GM23338 (cell line): Measurements from ENCODE around the gene SCG3.

Experiments used
- CREB1 ChIP-seq: fragments of 250-450 bp; sonication (Bioruptor Pico); IDR thresholded peaks from 2 replicates; pipeline ENCODE4 v1.5.0; 2020; ENCODE audit warnings: low read depth, mild to moderate bottlenecking, moderate library complexity
- CTCF ChIP-seq, 2 experiments: fragments of 200-600 bp in 1 of 2; sonication (generic) in 1 of 2; conservative IDR thresholded peaks; 2 replicates each; pipeline versions ENCODE4 v1.5.1 to v1.6.1; 2016 to 2017; ENCODE audit warnings: antibody characterized with exemption in 2 of 2, low read depth in 2 of 2, mild to moderate bottlenecking in 2 of 2, moderate library complexity in 1 of 2
- EZH2 ChIP-seq: fragments of 200-600 bp; sonication (generic); IDR thresholded peaks from one replicate; pipeline ENCODE4 v1.8.0; 2017; ENCODE audit warnings: antibody characterized with exemption, mild to moderate bottlenecking, low read depth; ENCODE audit not compliant: unreplicated experiment
- EZH2phosphoT487 ChIP-seq: fragments of 200-600 bp; sonication (generic); IDR thresholded peaks from one replicate; pipeline ENCODE4 v1.8.1; 2018; ENCODE audit warnings: antibody characterized with exemption; ENCODE audit not compliant: unreplicated experiment
- JUNB ChIP-seq: IDR thresholded peaks from one replicate; pipeline ENCODE4 v1.6.1; 2016; ENCODE audit warnings: antibody characterized with exemption; ENCODE audit not compliant: unreplicated experiment
- NANOG ChIP-seq: IDR thresholded peaks from 2 replicates; pipeline ENCODE4 v1.6.1; 2016; ENCODE audit warnings: antibody characterized with exemption, borderline replicate concordance
- POLR2AphosphoS5 ChIP-seq: IDR thresholded peaks from 2 replicates; pipeline ENCODE4 v1.6.1; 2016; ENCODE audit warnings: antibody characterized with exemption, low read depth
- REST ChIP-seq: IDR thresholded peaks from one replicate; pipeline ENCODE4 v1.6.1; 2018; ENCODE audit warnings: antibody characterized with exemption; ENCODE audit not compliant: unreplicated experiment
- STAT1 ChIP-seq: IDR thresholded peaks from one replicate; pipeline ENCODE4 v1.6.1; 2016; ENCODE audit warnings: antibody characterized with exemption; ENCODE audit not compliant: unreplicated experiment
- ZNF114 ChIP-seq: fragments of 250-450 bp; sonication (Bioruptor Pico); IDR thresholded peaks from 2 replicates; pipeline ENCODE4 v1.5.0; 2020; ENCODE audit warnings: mild to moderate bottlenecking, moderate library complexity
- ZNF331 ChIP-seq: fragments of 250-450 bp; sonication (Bioruptor Pico); IDR thresholded peaks from 2 replicates; pipeline ENCODE4 v1.5.0; 2020; ENCODE audit warnings: low read depth, mild to moderate bottlenecking, moderate library complexity
- ZNF462 ChIP-seq: fragments of 250-450 bp; sonication (Bioruptor Pico); IDR thresholded peaks from 2 replicates; pipeline ENCODE4 v1.5.0; 2020; ENCODE audit warnings: mild to moderate bottlenecking, moderate library complexity
- TF ChIP-seq, protein P1 (sequence below): IDR thresholded peaks from 2 replicates; pipeline ENCODE4 v1.6.1; 2016; ENCODE audit warnings: antibody characterized with exemption

- TF ChIP-seq EZH2phosphoT487 (no peak), EZH2 (no peak), CTCF (conservative IDR thresholded peaks at IDR 0.05; ENCODE audit: low read depth in 2 of 2) (no peak), CREB1 (CRISPR knock-in tag) (no peak), POLR2AphosphoS5 (no peak), ZNF462 (CRISPR knock-in tag) (no peak), REST (no peak), NANOG (no peak), STAT1 (no peak), ZNF331 (no peak), JUNB (no peak), ZNF114 (no peak)
- TF ChIP-seq, protein P1, sequence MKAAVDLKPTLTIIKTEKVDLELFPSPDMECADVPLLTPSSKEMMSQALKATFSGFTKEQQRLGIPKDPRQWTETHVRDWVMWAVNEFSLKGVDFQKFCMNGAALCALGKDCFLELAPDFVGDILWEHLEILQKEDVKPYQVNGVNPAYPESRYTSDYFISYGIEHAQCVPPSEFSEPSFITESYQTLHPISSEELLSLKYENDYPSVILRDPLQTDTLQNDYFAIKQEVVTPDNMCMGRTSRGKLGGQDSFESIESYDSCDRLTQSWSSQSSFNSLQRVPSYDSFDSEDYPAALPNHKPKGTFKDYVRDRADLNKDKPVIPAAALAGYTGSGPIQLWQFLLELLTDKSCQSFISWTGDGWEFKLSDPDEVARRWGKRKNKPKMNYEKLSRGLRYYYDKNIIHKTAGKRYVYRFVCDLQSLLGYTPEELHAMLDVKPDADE = no peak
Measured at GRCh38 chr15:51634591-51635198, 46.6 kb upstream of the SCG3 start.
